DOHH2 (cell line): ENCODE results near the gene UBL4A.

Source experiments
- H3F3A ChIP-seq: fragments of 200-600 bp; sonication (generic), shearing (Covaris generic); 2 replicates; pipeline ENCODE4 v1.6.0; 2016; ENCODE audit warnings: antibody characterized with exemption, mild to moderate bottlenecking; ENCODE audit not compliant: control insufficient read depth, insufficient read depth
- H3K27ac ChIP-seq: fragments of 200-600 bp; sonication (generic); 2 replicates; pipeline ENCODE4 v1.5.1; 2014; ENCODE audit warnings: low read depth, mild to moderate bottlenecking, low read length, moderate library complexity
- H3K27me3 ChIP-seq: fragments of 200-600 bp; sonication (generic); 2 replicates; pipeline ENCODE4 v1.6.1; 2014; ENCODE audit warnings: mild to moderate bottlenecking, low read length, mixed read lengths; ENCODE audit not compliant: control insufficient read depth
- H3K36me3 ChIP-seq: fragments of 200-600 bp; sonication (generic); 2 replicates; pipeline ENCODE4 v1.6.1; 2014; ENCODE audit warnings: mild to moderate bottlenecking, low read length, moderate library complexity, mixed read lengths; ENCODE audit not compliant: control insufficient read depth
- H3K4me1 ChIP-seq: fragments of 200-600 bp; sonication (generic); 2 replicates; pipeline ENCODE4 v1.6.1; 2014; ENCODE audit warnings: mild to moderate bottlenecking, low read length, mixed read lengths; ENCODE audit not compliant: control insufficient read depth
- H3K4me2 ChIP-seq: fragments of 200-600 bp; sonication (generic); 2 replicates; pipeline ENCODE4 v1.6.0; 2014; ENCODE audit warnings: mild to moderate bottlenecking, low read length, moderate library complexity
- H3K4me3 ChIP-seq: fragments of 200-600 bp; sonication (generic); 2 replicates; pipeline ENCODE4 v1.5.1; 2014; ENCODE audit warnings: mild to moderate bottlenecking, low read length, mixed read lengths
- H3K79me2 ChIP-seq: fragments of 200-600 bp; sonication (generic); 2 replicates; pipeline ENCODE4 v1.6.1; 2014; ENCODE audit warnings: mild to moderate bottlenecking, low read length, mixed read lengths; ENCODE audit not compliant: control insufficient read depth
- H3K9me2 ChIP-seq: fragments of 200-600 bp; sonication (generic); replicated peaks from 2 replicates; pipeline ENCODE4 v1.6.1; 2014; ENCODE audit warnings: mild to moderate bottlenecking, low read length, mixed read lengths; ENCODE audit not compliant: control insufficient read depth
- H3K9me3 ChIP-seq: fragments of 200-600 bp; sonication (generic); 2 replicates; pipeline ENCODE4 v1.6.1; 2014; ENCODE audit warnings: antibody characterized with exemption, low read length, mixed read lengths; ENCODE audit not compliant: control insufficient read depth, insufficient read depth
- H4K20me1 ChIP-seq: fragments of 200-600 bp; sonication (generic); 2 replicates; pipeline ENCODE4 v1.6.0; 2014; ENCODE audit warnings: low read depth, mild to moderate bottlenecking, antibody characterized with exemption, low read length, moderate library complexity; ENCODE audit not compliant: control insufficient read depth, insufficient read depth
- EZH2phosphoT487 ChIP-seq: fragments of 200-600 bp; sonication (generic); IDR thresholded peaks from 2 replicates; pipeline ENCODE4 v1.6.1; 2017; ENCODE audit warnings: borderline replicate concordance, mild to moderate bottlenecking, antibody characterized with exemption, low read length, moderate library complexity, mixed read lengths
- TF ChIP-seq, protein P1 (sequence below): fragments of 200-600 bp; sonication (generic); IDR thresholded peaks from one replicate; pipeline ENCODE4 v1.5.1; 2014; ENCODE audit warnings: antibody characterized with exemption, mild to moderate bottlenecking, low read depth, low read length; ENCODE audit not compliant: poor library complexity, severe bottlenecking

The UBL4A gene

DNA sequence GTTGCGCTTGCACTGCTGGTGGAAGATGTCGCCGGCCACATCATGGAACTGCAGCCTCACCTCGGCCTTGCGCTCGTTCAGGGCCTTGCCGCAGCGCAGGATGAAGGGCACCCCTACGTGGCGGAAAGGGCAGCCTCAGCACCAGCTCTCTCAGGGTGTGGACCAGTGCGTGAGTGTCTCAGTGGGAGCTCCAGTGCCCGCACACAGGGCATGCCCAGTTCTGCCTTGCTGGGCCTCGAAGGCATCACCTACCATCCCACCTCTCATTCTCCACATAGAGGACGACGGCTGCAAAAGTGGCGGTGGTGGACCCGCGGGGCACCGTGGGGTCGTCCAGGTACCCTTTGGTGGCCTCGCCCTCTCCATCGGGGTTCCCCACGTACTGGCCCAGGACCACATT is 46.3 kb upstream of the UBL4A start:
- TF ChIP-seq, protein P1, sequence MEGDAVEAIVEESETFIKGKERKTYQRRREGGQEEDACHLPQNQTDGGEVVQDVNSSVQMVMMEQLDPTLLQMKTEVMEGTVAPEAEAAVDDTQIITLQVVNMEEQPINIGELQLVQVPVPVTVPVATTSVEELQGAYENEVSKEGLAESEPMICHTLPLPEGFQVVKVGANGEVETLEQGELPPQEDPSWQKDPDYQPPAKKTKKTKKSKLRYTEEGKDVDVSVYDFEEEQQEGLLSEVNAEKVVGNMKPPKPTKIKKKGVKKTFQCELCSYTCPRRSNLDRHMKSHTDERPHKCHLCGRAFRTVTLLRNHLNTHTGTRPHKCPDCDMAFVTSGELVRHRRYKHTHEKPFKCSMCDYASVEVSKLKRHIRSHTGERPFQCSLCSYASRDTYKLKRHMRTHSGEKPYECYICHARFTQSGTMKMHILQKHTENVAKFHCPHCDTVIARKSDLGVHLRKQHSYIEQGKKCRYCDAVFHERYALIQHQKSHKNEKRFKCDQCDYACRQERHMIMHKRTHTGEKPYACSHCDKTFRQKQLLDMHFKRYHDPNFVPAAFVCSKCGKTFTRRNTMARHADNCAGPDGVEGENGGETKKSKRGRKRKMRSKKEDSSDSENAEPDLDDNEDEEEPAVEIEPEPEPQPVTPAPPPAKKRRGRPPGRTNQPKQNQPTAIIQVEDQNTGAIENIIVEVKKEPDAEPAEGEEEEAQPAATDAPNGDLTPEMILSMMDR, result no peak
- TF ChIP-seq EZH2phosphoT487, result no peak
- H3K27ac ChIP-seq, result no peak overlapping the region
- H3K4me3 ChIP-seq, result no peak overlapping the region
- H3K9me2 ChIP-seq, result no peaks in the 10 kb centered on the region
- H3K36me3 ChIP-seq, result peaks cover 21% of the 10 kb centered on the region
- no peaks in the 10 kb centered on the region for H3F3A ChIP-seq
- H3K79me2 ChIP-seq, result no peaks in the 10 kb centered on the region
- H3K4me1 ChIP-seq, result peaks cover 5% of the 10 kb centered on the region
- H3K27me3 ChIP-seq, result no peaks in the 10 kb centered on the region
- no peak overlapping the region for H3K4me2 ChIP-seq
- no peaks in the 10 kb centered on the region for H4K20me1 ChIP-seq
- no peaks in the 10 kb centered on the region for H3K9me3 ChIP-seq

DNA sequence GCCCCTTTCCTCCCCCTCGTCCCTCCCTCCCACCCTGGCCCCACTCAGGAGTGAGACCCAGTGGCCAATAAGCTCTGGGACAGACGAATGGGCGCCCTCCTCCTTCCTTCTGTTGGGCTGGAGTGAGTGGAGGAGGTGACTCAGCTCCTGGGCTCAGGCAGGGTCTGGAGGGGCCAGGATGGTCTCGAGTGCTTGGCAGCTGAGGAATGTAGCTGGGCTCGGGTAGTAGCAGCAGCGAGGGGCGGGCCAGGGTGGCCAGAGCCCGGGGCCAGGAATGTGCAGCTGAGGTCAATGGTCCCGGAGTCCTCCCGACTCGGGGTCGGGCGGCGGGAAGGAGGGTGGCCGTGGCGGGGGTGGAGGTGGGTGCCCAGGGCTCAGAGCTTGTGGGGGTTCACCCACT is 45.2 kb upstream of the UBL4A start:
- no peak overlapping the region for H3K4me3 ChIP-seq
- no peaks in the 10 kb centered on the region for H3K27me3 ChIP-seq
- peaks cover 21% of the 10 kb centered on the region for H3K36me3 ChIP-seq
- H3K4me2 ChIP-seq, result no peak overlapping the region
- no peaks in the 10 kb centered on the region for H4K20me1 ChIP-seq
- H3K4me1 ChIP-seq, result peaks cover 16% of the 10 kb centered on the region
- H3K27ac ChIP-seq, result no peak overlapping the region
- H3K9me3 ChIP-seq, result no peaks in the 10 kb centered on the region
- no peaks in the 10 kb centered on the region for H3K79me2 ChIP-seq
- H3F3A ChIP-seq, result no peaks in the 10 kb centered on the region
- TF ChIP-seq, protein P1, result no peak
- no peak for TF ChIP-seq EZH2phosphoT487
- no peaks in the 10 kb centered on the region for H3K9me2 ChIP-seq

DNA sequence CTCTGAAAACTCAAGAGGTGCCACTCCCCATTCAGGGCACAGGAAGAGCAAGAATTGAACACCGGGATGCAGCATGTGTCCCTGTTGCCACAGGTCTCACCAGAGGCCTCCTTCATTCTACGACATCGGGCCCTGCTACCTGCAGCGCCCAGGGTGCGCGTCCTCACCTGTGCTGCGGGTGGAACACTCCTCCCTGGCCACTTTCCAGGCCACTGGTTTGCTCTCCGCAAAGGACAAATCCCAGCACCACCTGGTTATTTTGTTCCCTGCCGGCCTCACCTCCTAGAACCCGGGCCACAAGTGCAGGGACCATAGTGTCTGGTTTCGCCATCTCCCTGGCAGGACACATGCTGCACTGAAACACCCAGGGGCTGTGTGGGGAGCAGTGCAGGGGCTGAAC is 43.9 kb upstream of the UBL4A start:
- Histone ChIP-seq H3K9me3 (no peaks in the 10 kb centered on the region), H3K4me1 (peaks cover 19% of the 10 kb centered on the region), H4K20me1 (no peaks in the 10 kb centered on the region), H3F3A (no peaks in the 10 kb centered on the region), H3K4me3 (no peak overlapping the region), H3K9me2 (no peaks in the 10 kb centered on the region), H3K27me3 (no peaks in the 10 kb centered on the region), H3K4me2 (no peak overlapping the region), H3K36me3 (peaks cover 18% of the 10 kb centered on the region), H3K79me2 (no peaks in the 10 kb centered on the region), H3K27ac (no peak overlapping the region)
- TF ChIP-seq, protein P1, result no peak
- no peak for TF ChIP-seq EZH2phosphoT487

DNA sequence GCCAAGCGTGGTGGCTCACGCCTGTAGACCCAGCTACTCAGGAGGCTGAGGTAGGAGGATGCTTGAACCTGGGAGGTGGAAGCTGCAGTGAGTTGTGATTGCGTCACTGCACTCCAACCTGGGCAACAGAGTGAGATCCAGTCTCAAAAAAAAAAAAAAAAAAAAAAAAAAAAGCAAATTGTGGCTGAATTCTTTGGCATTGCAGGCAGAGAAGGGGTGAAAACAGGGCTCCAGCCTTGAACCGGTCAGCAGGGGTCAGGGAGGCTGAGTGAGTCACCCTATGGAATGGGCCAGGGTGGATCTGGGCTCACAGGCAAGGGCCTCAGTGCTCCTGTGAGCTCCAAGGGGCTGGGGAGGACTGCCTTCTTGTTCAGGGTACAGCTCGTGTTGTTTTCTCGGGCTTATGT is 42.8 kb upstream of the UBL4A start:
- Histone ChIP-seq H3K9me2 (no peaks in the 10 kb centered on the region), H3K4me3 (no peak overlapping the region), H3K27ac (no peak overlapping the region), H3F3A (no peaks in the 10 kb centered on the region), H4K20me1 (no peaks in the 10 kb centered on the region), H3K4me2 (no peak overlapping the region), H3K9me3 (no peaks in the 10 kb centered on the region), H3K27me3 (no peaks in the 10 kb centered on the region), H3K36me3 (peaks cover 9% of the 10 kb centered on the region), H3K79me2 (no peaks in the 10 kb centered on the region), H3K4me1 (peaks cover 14% of the 10 kb centered on the region)
- TF ChIP-seq, protein P1, result no peak
- no peak for TF ChIP-seq EZH2phosphoT487
